Measurements from ENCODE around the gene FHAD1.
"Not testable (repeated sequence)": the region's sequence is repeated elsewhere in the genome, so short reads cannot be mapped to it uniquely, and the experiment has no call there.

The FHAD1 gene

GRCh38 chr1:15424981-15425380, 178.0 kb downstream of the FHAD1 start:
- Histone ChIP-seq H3K27me3 (replicated peaks) (no peaks in the 10 kb centered on the region), H3K36me3 (replicated peaks) (no peaks in the 10 kb centered on the region), H3K4me3 (ENCODE audit: low read depth, low read length) (no peak overlapping the region), H3K27ac (no peak overlapping the region)
- DNase-seq = no peak
- in situ Hi-C loops (cut with HindIII; ENCODE audit: low pct_ligation_motif_present, low sequenced_read_pairs) = no loop called here
- TF ChIP-seq, protein P1, sequence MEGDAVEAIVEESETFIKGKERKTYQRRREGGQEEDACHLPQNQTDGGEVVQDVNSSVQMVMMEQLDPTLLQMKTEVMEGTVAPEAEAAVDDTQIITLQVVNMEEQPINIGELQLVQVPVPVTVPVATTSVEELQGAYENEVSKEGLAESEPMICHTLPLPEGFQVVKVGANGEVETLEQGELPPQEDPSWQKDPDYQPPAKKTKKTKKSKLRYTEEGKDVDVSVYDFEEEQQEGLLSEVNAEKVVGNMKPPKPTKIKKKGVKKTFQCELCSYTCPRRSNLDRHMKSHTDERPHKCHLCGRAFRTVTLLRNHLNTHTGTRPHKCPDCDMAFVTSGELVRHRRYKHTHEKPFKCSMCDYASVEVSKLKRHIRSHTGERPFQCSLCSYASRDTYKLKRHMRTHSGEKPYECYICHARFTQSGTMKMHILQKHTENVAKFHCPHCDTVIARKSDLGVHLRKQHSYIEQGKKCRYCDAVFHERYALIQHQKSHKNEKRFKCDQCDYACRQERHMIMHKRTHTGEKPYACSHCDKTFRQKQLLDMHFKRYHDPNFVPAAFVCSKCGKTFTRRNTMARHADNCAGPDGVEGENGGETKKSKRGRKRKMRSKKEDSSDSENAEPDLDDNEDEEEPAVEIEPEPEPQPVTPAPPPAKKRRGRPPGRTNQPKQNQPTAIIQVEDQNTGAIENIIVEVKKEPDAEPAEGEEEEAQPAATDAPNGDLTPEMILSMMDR (IDR thresholded peaks at IDR 0.05; ENCODE audit: low read depth, low read length, missing control alignments) = no peak

GRCh38 chr1:15425521-15425920, 178.5 kb downstream of the FHAD1 start:
- in situ Hi-C loops (cut with HindIII; ENCODE audit: low pct_ligation_motif_present, low sequenced_read_pairs) = no loop called here
- H3K4me3 ChIP-seq (ENCODE audit: low read depth, low read length) = no peak overlapping the region
- H3K27me3 ChIP-seq (replicated peaks) = no peaks in the 10 kb centered on the region
- TF ChIP-seq, protein P1 (IDR thresholded peaks at IDR 0.05; ENCODE audit: low read depth, low read length, missing control alignments) = no peak
- H3K36me3 ChIP-seq (replicated peaks) = no peaks in the 10 kb centered on the region
- no peak overlapping the region for H3K27ac ChIP-seq
- no peak for DNase-seq

GRCh38 chr1:15425958-15426357, 178.9 kb downstream of the FHAD1 start:
- TF ChIP-seq, protein P1 (IDR thresholded peaks at IDR 0.05; ENCODE audit: low read depth, low read length, missing control alignments) = no peak
- in situ Hi-C loops (cut with HindIII; ENCODE audit: low pct_ligation_motif_present, low sequenced_read_pairs) = no loop called here
- H3K36me3 ChIP-seq (replicated peaks) = no peaks in the 10 kb centered on the region
- no peak for DNase-seq
- no peak overlapping the region for H3K4me3 ChIP-seq (ENCODE audit: low read depth, low read length)
- H3K27me3 ChIP-seq (replicated peaks) = no peaks in the 10 kb centered on the region
- no peak overlapping the region for H3K27ac ChIP-seq

GRCh38 chr1:15426492-15427279, 179.7 kb downstream of the FHAD1 start:
- Histone ChIP-seq H3K36me3 (replicated peaks) (no peaks in the 10 kb centered on the region), H3K4me3 (ENCODE audit: low read depth, low read length) (no peak overlapping the region), H3K27ac (no peak overlapping the region), H3K27me3 (replicated peaks) (no peaks in the 10 kb centered on the region)
- in situ Hi-C loops (cut with HindIII; ENCODE audit: low pct_ligation_motif_present, low sequenced_read_pairs) = no loop called here
- TF ChIP-seq, protein P1 (IDR thresholded peaks at IDR 0.05; ENCODE audit: low read depth, low read length, missing control alignments) = peak; percentile 3
- DNase-seq = no peak

DNA sequence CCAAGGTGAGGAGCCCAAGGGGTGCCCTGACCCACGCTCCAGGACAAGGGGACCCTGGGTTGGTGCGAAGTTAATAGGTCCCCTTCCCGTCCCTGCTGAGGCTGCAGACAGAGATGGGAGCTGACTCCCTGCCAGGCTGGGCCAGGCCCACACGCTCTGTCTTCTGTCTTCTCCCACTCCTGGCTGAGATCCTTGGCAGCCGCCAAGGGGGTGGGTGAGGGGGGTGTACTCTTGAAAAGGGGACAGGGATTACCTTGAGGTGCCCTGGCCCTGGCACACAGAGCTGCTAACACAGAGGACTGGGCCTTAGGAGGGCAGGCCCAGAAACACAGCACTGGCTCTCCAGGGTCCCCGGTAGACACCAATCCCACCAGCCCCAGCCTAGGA, 180.2 kb downstream of the FHAD1 start:
- Histone ChIP-seq H3K36me3 (replicated peaks) (no peaks in the 10 kb centered on the region), H3K27ac (no peak overlapping the region), H3K27me3 (replicated peaks) (no peaks in the 10 kb centered on the region), H3K4me3 (ENCODE audit: low read depth, low read length) (no peak overlapping the region)
- TF ChIP-seq, protein P1 (IDR thresholded peaks at IDR 0.05; ENCODE audit: low read depth, low read length, missing control alignments) = no peak
- DNase-seq = no peak
- in situ Hi-C loops (cut with HindIII; ENCODE audit: low pct_ligation_motif_present, low sequenced_read_pairs) = no loop called here

- DNase-seq; H3K27ac ChIP-seq; H3K36me3 ChIP-seq (replicated peaks); H3K27me3 ChIP-seq (replicated peaks); H3K4me3 ChIP-seq (ENCODE audit: low read depth, low read length); in situ Hi-C loops (cut with HindIII; ENCODE audit: low pct_ligation_motif_present, low sequenced_read_pairs): not testable (repeated sequence)
Measured at GRCh38 chr1:15428252-15428651, 181.2 kb downstream of the FHAD1 start.
